K562 (cell line): Measurements from ENCODE around the gene DCAF4. TPM values are rescaled to one million over a fixed set of nuclear protein-coding genes. Genes with fewer than 3 reads are reported as not detected.

ENCODE experiments used
- ATAC-seq: fragments of 200-7000 bp; cut with Tn5 transposase; 3 replicates; pipeline ENCODE4 v1.9.1; 2020; ENCODE audit warnings: moderate library complexity
- BruUV-seq: library from RNA; stranded (reverse); fragments of 400-500 nt; replicated peaks from 2 replicates; lab custom pipeline; 2021; lab: Mats Ljungman, UMichigan
- CTCF ChIA-PET: fragments of 300-600 bp; formaldehyde crosslinking; extraction: SDS; loops from one replicate; lab custom pipeline; 2021; ENCODE audit warnings: low intra/inter-chr PET ratio; lab: Yijun Ruan, JAX
- POLR2A ChIA-PET: fragments of 300-600, 350-650 bp; sonication (Branson Sonifier 250); formaldehyde crosslinking; extraction: SDS; loops from one replicate; lab custom pipeline; 2021; ENCODE audit warnings: antibody characterized with exemption, inconsistent platforms; lab: Yijun Ruan, JAX
- DNase-seq, 4 experiments: peaks; one replicate each; pipeline versions ENCODE4 v3.0.0 to v3.0.0-alpha.2; 2011 to 2018; ENCODE audit warnings: low spot score in 3 of 4, mixed read lengths in 3 of 4; ENCODE audit errors: extremely low read depth in 1 of 4
- FAIRE-seq: peaks from 2 replicates; lab custom pipeline; 2011; peaks lifted over from hg19 to GRCh38; lab: Jason Lieb, UNC
- H2AFZ ChIP-seq: 2 replicates; pipeline ENCODE4 v1.6.0; 2011; ENCODE audit warnings: low read depth, low read length, control low read depth, inconsistent platforms
- H3K27ac ChIP-seq: fragments of 200-600 bp; 3 replicates; pipeline ENCODE4 v1.8.0; 2011; ENCODE audit warnings: low read depth, mild to moderate bottlenecking, control low read depth, inconsistent platforms, low read length, moderate library complexity, mixed read lengths; ENCODE audit errors: extremely low read depth
- H3K27me3 ChIP-seq, 2 experiments: fragments of 300-600 bp in 1 of 2; 2 replicates in 1 of 2; 3 replicates in 1 of 2; pipeline versions ENCODE4 v1.6.0 to v1.8.0; 2011; ENCODE audit warnings: inconsistent platforms in 2 of 2, low read length in 2 of 2, mild to moderate bottlenecking in 1 of 2, mixed read lengths in 1 of 2, moderate library complexity in 1 of 2; ENCODE audit not compliant: control insufficient read depth in 2 of 2, insufficient read depth in 2 of 2
- H3K36me3 ChIP-seq: fragments of 300-600 bp; 3 replicates; pipeline ENCODE4 v1.8.0; 2011; ENCODE audit warnings: mild to moderate bottlenecking, low read length, inconsistent platforms; ENCODE audit not compliant: control insufficient read depth, insufficient read depth
- H3K4me1 ChIP-seq, 2 experiments: fragments of 200-600 bp in 1 of 2; replicated peaks in 1 of 2; 2 replicates in 1 of 2; 3 replicates in 1 of 2; pipeline versions ENCODE4 v1.5.1 to v1.8.0; 2011; ENCODE audit warnings: inconsistent platforms in 2 of 2, low read length in 2 of 2, mild to moderate bottlenecking in 1 of 2, mixed read lengths in 1 of 2, moderate library complexity in 1 of 2; ENCODE audit not compliant: control insufficient read depth in 2 of 2, insufficient read depth in 2 of 2
- H3K4me2 ChIP-seq: 2 replicates; pipeline ENCODE4 v1.6.1; 2011; ENCODE audit warnings: low read length, control low read depth, inconsistent platforms, mixed read lengths; ENCODE audit not compliant: insufficient read depth
- H3K4me3 ChIP-seq: fragments of 200-600 bp; sonication (generic), shearing (Covaris generic); 2 replicates; pipeline ENCODE4 v1.5.1; 2016; ENCODE audit warnings: control low read depth, inconsistent platforms
- H3K79me2 ChIP-seq: fragments of 200-600 bp; 3 replicates; pipeline ENCODE4 v1.8.0; 2011; ENCODE audit warnings: low read length, inconsistent platforms; ENCODE audit not compliant: control insufficient read depth, insufficient read depth
- H3K9ac ChIP-seq, 2 experiments: 2 replicates each; pipeline versions ENCODE4 v1.6.0 to v1.6.1; 2011; ENCODE audit warnings: low read depth in 2 of 2, low read length in 2 of 2, control low read depth in 1 of 2, inconsistent platforms in 1 of 2, mild to moderate bottlenecking in 1 of 2, mixed read lengths in 1 of 2; ENCODE audit not compliant: insufficient read depth in 1 of 2
- H3K9me1 ChIP-seq: one replicate; pipeline ENCODE4 v1.6.0; 2011; ENCODE audit warnings: inconsistent platforms, mild to moderate bottlenecking, low read length, moderate library complexity; ENCODE audit not compliant: control insufficient read depth, insufficient read depth
- H3K9me3 ChIP-seq: replicated peaks from 2 replicates; pipeline ENCODE4 v1.5.1; 2011; ENCODE audit warnings: low read depth, low read length, inconsistent platforms; ENCODE audit not compliant: control insufficient read depth, insufficient read depth
- H4K20me1 ChIP-seq: replicated peaks from 2 replicates; pipeline ENCODE4 v1.6.1; 2011; ENCODE audit warnings: low read length, inconsistent platforms, mixed read lengths; ENCODE audit not compliant: control insufficient read depth, insufficient read depth
- CHD4 ChIP-seq: fragments of 200-600 bp; sonication (generic); IDR thresholded peaks from 3 replicates; pipeline ENCODE4 v1.6.1; 2012; ENCODE audit warnings: low read depth, mild to moderate bottlenecking, mixed read lengths, low read length, inconsistent platforms; ENCODE audit not compliant: insufficient read depth, insufficient replicate concordance, poor library complexity, severe bottlenecking
- KLF16 ChIP-seq: IDR thresholded peaks from 2 replicates; pipeline ENCODE4 v1.6.1; 2016; ENCODE audit warnings: antibody characterized with exemption
- RBM39 ChIP-seq: fragments of 200-400 bp; formaldehyde crosslinking; optimal IDR thresholded peaks from 2 replicates; pipeline ENCODE3; 2018; ENCODE audit warnings: low read depth, low read length
- ZBTB34 ChIP-seq: fragments of 250-450 bp; sonication (Bioruptor Pico); IDR thresholded peaks from 2 replicates; pipeline ENCODE4 v1.8.0; 2021; ENCODE audit warnings: mild to moderate bottlenecking, moderate library complexity
- ZNF316 ChIP-seq: fragments of 450-650 bp; IDR thresholded peaks from 2 replicates; pipeline ENCODE4 v1.6.1; 2016
- WGBS: fragments of 100-300 bp; shearing (Covaris generic); methylation state at CpG from one replicate; pipeline ENCODE4 v1.1.6; 2016; ENCODE audit warnings: low coverage, mixed read lengths; ENCODE audit not compliant: insufficient coverage; ENCODE audit errors: missing lambda C conversion rate; 5-methylcytosine and 5-hydroxymethylcytosine counted together
- in situ Hi-C: fragments of 300-500 bp; cut with MboI; formaldehyde crosslinking; loops from 4 replicates; pipeline ENCODE4 v1.15.0; 2018; ENCODE audit warnings: inconsistent platforms, mixed read lengths
- intact Hi-C: fragments of 100-400 bp; cut with micrococcal nuclease; formaldehyde crosslinking; loops from 2 replicates; pipeline ENCODE4 v1.14.2; 2022
- polyA plus RNA-seq, 8 experiments: library from polyadenylated mRNA; depleted of rRNA in 4 of 8; stranded (reverse) in 5 of 8; unstranded in 3 of 8; fragments of >200 nt; fragmentation: Nextera tagmentation in 2 of 8; fragmentation: Illumina TruSeq in 1 of 8; extraction: Ambion mirVana in 2 of 8; extraction: Trizol in 1 of 8; gene quantifications; 2 replicates each; pipeline versions ENCODE4 v1.2.1 to v1.2.3, GENCODE V29; 2011 to 2014; ENCODE audit warnings: inconsistent platforms in 1 of 8, missing spikeins in 1 of 8
- total RNA-seq, 7 experiments: library from RNA; depleted of rRNA in 6 of 7; stranded (reverse); fragments of >200 nt in 6 of 7; fragmentation: Illumina TruSeq in 2 of 7; extraction: Trizol in 2 of 7; gene quantifications; 2 replicates each; pipeline versions ENCODE4 v1.2.1 to v1.2.3, GENCODE V29; 2011 to 2021; ENCODE audit warnings: low replicate concordance in 1 of 7

DCAF4 gene
- total and polyA plus RNA-seq, 9 of the 15 experiments (the other 6 are each of a cell fraction or from before 2014, with no cell fraction given) = 2.7 to 49.2 (median 22.9) TPM

- CTCF ChIA-PET = interaction anchor here (1.0 kb wide), 1 partner anchor 385 kb away, joined by 3 read pairs; no protein-coding TSS in a partner anchor
- BruUV-seq = no TSS peak
These were observed 24.9 kb upstream of the DCAF4 start for GRCh38 chr14:72901361-72901760.

More at GRCh38 chr14:72901361-72901760, 24.9 kb upstream of the DCAF4 start:
- TF ChIP-seq RBM39 (no peak), CHD4 (no peak), KLF16 (no peak), ZBTB34 (CRISPR knock-in tag) (no peak), ZNF316 (no peak)
- intact Hi-C loops (loop anchor here (10.0 kb wide), 1 partner anchor 167 kb away; no protein-coding TSS in a partner anchor), in situ Hi-C loops (no loop called here)
- H3K9me3 ChIP-seq = no peaks in the 10 kb centered on the region
- peaks cover 0 to 3% of the 10 kb centered on the region in 2 experiments; a peak in 2 of 5 replicates for H3K4me1 ChIP-seq
- ATAC-seq = no peak
- H3K4me3 ChIP-seq = no peak overlapping the region
- no peak overlapping the region for H3K27ac ChIP-seq
- no peaks in the 10 kb centered on the region for H3K79me2 ChIP-seq
- no peak for FAIRE-seq
- no peak overlapping the region for H3K9ac ChIP-seq
- H3K4me2 ChIP-seq = no peak overlapping the region
- POLR2A ChIA-PET = no interaction called here
- H3K27me3 ChIP-seq = no peaks in the 10 kb centered on the region
- DNase-seq = no peak
- WGBS = 93% methylated on average over 2 of the region's 3 CpGs
- H2AFZ ChIP-seq = no peak overlapping the region
- no peaks in the 10 kb centered on the region for H3K36me3 ChIP-seq
- H4K20me1 ChIP-seq = no peaks in the 10 kb centered on the region
- no peaks in the 10 kb centered on the region for H3K9me1 ChIP-seq
